HG03558 (cell line): Measurements from ENCODE around the gene CHAT.

Source experiments
- ATAC-seq: cut with Tn5 transposase; IDR thresholded peaks from one replicate; pipeline ENCODE4 v1.9.1; 2021; ENCODE audit warnings: moderate number of reproducible peaks; ENCODE audit not compliant: unreplicated experiment; ENCODE audit errors: extremely low read depth

Gene CHAT

DNA sequence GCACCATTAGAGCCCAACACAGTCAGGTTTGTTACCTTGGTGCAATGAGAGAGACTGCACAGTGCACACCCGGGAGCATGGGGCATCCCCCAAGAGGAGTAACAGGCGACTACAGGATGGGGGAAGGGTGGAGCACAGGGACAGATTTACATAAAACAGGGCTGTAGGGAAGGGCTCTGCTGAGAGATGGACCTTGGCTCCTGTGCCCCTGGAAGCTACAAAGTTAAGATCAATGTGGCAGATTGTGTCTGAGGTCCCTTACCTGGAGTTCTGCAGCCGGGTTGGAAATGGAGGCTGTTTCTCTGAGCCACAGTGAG lies 17.4 kb upstream of the CHAT start:
- ATAC-seq, result no peak

DNA sequence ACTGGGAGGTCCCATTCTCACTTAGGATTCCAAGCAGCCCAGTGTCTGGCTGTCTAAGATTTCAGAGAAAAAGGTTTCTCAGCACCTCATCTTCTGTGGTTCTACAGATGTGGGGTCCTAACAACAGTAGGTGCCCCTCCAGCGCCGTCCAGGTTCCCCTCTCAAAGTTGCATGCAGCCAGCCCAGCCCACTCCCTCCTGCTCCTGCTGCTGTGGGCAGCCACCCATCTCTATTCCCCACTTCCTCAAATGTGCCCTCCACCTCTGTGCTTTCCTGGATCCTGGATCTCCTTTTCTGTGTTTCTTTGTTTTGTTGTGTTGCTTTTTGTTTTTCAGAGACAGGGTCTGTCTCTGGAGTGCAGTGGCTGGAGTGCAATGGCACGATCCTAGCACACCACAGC lies 17.0 kb upstream of the CHAT start:
- ATAC-seq, result no peak

DNA sequence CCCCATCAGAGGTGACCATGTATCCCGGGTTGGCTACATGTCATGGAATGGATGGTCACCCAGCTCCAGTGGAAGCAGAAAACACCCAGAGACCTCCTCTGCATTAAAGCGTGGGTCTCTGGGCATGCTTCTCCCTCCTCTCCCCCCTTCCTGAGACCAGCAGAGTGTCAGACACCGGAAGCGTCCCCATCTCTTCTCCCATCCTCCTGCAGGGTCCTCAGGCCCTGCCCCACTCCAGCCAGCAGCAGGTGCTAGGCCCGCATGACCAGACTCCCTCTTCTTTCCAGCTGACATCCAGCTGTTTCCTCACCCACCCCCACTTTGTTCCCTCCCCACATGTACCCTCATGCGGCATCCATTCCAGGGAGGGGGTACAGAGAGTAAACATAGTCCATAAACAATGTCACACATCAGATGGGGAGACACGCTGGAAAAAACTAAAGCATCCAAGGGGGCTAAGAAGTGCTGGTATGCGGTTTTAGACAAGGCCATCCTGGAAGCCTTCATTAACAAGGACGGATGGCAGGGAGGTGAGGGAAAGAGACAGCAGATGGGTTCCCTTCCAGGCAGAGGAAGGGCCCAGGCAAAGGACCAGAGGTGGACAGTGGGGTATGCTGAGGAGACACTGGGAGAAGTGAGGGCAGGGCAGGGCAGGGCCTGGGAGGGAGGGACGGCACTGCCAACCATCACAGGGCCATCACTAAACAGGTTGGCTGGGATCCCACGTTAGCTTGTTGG lies 16.2 kb upstream of the CHAT start:
- ATAC-seq, result no peak

DNA sequence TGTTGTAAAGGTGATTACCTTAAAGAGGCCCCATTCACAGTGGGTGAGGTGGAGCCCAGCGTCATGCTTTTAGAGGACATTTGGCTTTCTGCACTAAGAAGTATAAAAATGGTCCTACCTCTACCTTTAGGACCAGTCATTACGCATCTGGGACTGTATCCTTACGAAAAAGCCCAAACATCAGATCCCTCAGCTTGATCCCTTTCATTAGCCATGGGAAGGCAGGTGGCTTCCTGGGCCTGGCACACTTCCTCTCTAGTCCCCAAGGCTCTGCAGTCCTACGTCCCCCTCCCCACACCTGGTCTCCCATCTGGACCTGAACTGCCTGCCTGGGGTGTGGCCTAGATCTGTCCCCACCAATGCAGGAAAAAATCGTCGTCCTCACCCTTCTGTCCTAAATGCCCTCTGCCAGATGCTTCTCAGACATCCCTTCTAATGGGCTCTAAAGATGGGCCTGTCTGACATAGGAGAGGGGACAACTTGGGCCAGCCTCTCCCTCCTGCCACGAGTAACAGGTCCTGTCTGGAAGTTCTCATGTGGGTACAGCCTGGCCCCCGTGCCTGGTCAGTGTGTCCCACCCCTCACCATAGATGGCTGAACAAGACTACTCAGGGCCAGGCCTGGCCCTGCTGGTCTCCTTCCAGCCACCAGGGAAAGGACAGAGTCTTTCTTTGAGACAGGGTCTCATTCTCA lies 15.5 kb upstream of the CHAT start:
- no peak for ATAC-seq

DNA sequence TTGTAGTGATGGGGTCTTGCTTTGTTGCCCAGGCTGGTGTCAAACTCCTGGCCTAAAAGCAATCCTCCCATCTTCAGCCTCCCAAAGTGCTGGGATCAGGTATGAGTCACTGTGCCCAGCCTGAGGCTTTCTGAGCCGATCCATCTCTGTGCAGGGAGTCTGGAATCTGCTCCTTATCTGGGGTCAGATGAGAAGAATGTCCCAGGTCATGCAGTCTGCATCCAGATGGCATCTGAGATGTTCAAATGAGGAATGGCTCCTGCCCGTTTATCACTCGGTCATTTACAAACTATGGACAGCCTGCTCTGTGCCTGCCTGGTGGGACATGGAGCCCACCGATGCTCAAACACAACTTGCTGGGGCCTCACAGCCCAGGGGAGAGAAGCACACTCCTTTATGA lies 14.9 kb upstream of the CHAT start:
- ATAC-seq, result no peak

DNA sequence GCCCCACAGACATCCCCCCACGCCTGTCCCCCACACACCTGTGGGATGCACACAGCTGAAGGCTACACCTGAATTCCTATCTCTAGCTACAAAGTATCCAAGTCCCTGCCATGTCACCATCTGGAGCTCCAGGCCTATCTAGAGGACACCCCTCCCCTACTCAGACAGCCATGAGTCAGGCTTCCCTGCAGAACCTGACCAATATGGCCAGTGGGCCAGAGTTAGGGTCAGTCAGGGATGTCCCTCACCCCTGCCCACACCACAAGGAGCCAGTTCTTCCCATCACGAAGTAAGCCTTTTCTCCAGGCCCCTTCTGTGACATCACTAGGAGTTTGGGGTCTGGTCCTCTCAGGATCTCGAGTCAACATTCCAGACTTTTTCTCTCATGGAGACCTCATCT lies 14.3 kb upstream of the CHAT start:
- no peak for ATAC-seq

DNA sequence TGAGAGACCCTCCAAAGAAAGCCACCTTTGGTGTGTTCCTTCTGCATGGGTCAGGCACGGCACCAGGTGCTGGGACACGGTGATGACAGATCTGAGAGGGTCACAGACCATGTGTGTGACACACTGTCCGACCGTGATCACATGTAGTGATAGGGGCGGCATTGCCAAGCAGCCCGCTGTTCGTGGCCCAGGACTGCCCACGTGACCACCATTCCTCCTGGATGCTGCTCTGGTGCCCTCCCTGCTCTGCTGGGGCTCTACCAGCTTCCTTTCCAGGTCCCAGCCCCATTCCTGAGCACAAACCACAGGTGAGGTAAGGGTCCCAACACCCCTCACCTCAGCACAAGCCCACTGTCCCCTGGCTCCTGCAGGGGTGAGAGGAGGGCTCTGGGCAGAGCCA lies 13.8 kb upstream of the CHAT start:
- ATAC-seq, result no peak

DNA sequence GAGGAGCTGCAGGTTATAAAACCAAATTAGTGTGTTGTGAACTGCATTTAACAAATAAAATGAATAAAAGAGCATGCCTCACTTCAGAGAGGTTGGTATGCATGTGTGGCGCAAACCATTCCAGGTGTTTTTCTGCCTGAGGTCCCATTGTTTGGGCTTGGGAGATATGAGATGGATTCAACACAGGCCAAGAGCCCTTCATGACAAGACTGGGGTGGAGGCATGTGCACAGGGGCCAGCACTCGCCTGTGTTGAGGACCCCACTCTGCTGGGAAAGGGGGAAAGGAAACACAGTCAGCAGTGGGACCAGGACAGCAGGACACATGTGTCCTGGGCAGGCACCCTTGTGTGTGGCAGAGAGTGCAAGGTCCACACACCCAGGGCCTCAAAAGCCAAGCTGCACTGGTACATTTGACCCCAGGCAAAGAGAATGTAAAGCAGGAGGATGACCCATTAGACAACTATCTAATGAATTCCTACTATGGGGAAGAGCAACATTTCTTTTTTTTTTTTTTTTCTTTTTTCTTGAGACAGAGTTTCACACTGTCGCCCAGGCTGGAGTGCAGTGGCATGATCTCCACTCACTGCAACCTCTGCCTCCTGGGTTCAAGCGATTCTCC lies 12.9 kb upstream of the CHAT start:
- ATAC-seq, result no peak

DNA sequence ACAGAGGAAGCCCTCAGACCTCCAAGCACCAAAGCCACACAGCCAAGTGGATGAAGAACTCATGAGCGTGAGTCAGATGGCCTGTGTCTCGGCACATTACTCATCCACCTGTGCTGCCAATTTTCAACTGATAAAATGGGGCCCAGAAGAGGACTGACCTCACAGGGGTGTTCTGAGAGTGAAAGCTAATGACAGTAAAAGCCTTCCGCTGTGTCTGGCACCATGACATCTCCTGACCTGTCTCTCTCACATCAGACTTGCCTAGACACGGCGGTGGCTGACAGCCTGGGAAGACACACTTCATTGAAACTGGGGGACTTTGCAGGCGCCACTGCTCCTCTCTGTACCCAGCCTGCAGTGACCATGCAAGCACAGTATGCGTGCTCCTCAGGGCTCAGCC lies 12.0 kb upstream of the CHAT start:
- ATAC-seq, result no peak

DNA sequence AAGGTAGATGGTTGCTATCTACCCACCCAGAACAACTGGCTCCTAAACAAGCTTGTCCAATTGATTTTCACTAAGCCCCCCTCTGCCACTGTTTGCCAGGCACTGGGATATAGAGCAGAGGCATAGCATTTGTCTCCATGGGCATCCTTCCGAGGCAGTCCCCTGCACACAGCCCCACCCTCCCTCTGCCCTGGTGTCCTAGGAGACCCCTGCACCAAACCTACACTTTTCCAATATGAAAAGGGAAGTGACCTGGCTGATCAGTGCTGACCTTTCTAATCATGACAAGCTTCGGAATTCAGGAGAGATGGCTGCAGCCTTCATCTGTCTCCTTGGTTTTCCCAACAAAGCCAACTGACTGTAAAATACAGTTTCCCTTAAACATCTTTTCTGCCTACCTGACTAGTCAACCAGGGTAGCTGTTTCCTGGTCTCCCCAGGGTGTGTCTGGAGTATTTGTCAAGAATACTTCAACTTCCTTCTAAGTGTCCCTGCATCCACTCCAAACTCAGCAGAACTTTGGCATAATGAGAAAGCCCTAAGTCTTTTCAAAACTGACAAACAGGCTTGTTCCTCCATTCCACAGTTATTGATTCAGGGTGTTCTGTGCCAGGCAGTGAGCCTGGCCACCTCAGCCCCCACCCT lies 11.3 kb upstream of the CHAT start:
- ATAC-seq, result no peak

DNA sequence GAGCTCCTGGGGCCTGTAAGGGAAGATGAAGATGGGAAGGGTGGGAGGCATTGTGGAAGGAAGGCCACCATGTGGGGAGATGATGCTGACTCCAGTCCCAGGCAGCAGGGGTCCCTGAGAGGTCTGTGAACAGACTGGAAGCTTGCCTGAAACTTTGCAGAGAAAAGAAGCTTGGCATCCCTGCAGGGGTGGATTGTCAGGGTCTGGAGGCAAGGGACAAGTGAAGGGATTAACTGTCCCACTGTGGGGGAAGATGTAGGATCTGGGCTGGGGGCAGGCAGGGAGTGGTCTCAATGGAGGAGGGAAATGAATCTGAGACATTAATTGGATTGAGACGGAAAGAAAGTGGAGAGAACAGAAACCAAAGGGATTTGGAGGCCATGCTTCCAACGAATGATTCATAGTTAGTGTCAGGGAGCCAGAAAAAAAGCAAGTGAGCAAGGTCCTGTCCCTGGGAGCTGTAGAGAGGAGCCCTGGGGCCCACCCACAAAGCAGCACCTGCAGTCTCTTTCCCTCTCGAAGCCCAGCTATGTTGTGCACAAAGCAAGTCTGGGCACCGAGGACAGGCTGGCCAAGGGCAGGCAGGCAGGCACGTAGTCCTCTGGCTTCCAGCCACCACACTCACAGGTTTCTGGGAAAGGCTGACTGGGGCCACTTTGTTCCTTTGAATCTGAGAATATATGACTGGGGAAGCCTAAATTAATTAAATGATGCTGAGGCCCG lies 8.5 kb upstream of the CHAT start:
- ATAC-seq, result no peak

DNA sequence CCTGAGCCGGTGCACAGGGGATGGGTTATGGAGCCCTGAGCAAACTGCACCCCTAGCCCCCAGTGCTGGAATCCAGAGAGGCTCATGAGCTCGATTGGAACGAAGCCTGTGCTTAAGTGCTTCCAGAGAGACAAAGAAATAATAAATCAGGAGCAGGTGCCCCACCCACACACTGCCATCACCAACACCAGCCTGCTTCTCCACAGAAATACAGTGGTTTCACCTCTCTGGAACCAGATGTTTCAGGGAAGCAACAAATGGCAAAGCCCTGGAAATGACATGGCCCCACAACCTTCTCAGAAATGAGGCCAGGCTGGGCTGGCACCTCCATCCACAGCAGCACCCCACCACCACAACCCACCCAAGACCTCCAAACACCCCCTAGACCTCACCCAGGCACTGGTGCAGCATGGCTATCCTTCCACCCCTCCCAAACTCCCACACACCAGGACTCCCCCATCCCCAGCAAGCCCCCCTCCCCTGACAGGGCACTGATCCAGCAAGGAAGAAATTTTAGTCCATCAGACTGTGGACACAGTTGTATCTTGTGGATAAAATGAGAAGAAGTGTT lies 7.8 kb upstream of the CHAT start:
- no peak for ATAC-seq

DNA sequence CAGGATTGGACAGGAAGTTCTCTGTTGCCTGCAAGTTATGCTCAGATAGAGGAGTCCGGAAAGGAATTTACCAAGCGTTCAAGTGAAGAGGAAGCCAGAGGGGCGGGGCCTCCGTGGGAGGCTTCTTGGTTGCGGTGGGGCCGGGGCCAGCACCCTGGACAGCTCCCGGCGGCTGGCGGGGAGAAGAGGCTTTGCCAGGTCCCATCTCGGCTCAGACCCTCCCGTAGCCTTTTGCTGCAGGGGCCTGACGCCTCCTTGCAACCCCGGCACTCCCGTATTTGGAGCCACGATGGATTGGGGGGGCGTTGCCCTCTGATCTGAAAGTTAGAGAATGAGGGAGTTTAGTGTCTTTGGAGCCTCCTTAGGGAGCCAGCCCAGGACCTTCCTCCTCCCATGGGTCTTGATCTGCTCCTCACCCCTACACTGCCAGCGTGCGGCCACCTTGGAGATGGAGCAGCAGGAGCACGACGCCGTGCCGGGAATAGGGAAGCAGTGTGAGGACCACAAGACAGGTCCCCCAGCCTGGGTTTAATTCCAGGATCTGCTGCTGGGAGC lies 6.8 kb upstream of the CHAT start:
- no peak for ATAC-seq

DNA sequence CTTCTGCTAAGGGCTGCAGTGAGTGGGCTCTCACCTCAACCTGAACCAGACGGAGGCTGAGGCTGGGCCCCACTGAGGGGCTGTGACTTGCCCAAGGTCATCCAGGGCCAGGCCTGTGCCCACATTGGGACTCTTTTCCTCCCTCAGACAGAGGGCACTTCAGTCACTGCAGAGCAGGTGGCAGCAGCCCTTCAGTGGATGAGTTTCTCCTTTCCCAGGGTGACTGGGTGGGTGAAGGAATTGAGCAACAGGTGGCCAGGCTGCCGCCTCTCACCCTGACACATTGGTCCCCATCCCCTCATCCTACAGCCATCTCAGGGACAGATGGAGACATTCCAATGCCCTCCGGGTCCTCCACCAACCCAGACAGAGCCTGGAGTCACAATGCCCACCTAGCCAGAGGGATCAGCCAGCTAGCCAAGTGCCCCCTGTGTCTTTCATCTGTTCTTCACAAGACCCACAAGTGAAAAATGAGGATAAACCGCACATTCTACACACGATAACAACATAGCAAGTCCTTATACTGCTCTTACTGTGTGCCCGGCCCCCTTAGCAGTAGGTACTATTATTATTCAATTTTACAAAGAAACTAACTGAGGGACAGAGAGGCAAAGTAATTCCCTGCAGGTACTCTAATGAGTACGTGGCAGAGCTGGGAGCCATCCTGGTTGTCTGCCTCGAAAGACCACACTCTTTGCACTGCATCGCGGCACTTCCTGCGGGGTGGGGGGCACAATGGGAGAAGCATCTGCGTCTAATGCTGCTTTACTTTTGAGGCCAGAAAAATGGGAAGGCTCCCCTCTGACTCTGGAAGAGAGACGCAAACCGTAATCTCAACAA lies 5.5 kb upstream of the CHAT start:
- no peak for ATAC-seq

DNA sequence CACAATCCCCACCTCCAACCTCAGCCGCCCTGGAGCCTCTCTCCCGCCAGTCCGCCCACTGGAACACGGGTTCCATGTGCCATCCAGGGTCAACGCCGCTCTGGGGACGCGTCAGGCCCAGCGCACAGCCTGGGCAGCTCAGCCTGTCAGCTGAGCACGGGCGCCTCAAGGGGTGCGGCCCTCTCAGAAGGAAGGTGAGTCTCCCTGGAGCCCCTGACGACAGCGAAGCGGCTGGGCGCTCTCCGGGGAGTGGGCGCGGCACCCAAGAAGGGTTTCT lies 4.9 kb upstream of the CHAT start:
- no peak for ATAC-seq

DNA sequence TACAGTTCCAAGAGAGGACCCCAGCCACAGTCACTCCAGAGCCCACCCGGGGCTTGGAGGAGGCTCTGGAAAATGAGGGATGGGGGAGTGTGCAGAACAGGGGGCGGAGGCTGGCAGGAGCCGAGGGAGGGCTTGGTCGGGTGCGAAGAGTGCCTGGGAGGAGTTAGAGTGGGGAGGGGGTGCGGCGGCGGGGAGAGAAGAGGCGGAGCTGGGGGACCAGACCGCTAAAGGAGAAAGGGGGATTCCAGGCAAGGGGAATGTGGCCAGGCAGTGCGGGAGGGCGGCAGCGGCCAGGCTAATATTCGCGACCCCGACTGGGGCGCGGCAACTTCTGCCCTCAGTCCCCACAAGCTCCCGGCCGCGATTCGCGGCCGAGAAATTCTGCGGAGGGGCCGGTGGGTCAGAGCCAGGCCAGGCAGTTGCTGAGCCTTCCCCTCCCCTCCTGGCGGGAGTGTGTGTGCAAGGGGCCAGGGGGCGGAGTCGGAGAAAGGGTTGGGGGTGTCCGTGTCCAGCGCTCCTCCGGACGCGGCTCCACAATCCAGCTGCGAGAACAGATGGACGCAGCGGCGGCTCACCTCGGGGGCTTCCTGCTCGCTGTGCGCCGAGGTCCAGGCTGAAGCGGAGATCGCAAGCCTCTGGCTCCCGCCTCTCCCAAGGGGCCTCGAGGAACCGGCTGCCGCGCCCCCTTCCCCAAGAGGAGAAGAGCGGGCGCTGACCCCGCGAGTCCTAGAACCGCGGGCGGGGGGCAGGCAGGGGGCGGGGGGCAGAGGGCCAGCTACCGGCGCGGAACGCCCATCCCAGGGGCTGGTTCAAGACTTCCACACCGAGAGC lies 4.3 kb upstream of the CHAT start:
- no peak for ATAC-seq

DNA sequence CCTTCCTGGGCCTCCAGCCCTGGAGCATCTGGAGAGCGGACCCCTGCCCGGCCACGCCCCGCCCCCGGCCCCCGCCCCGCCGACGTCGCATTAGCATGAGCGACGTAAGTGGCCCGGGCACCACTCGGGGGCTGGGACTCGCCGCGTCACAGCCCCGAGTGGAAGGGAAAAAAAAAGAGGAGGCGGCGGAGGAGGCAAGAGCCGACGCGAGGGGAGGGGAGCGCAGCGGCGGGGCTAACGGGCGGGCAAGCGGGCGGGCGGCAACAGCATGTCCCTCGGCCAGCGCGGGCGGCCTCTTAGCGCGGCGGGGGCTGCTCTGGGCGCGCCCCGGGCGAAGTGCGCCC lies 3.8 kb upstream of the CHAT start, which contains the start of gene SLC18A3:
Gene SLC18A3 (plus strand): TSS at position 197 of the 344 bp plus-strand sequence. CDS start 431 bp downstream, outside the sequence.
- ATAC-seq, result no peak

DNA sequence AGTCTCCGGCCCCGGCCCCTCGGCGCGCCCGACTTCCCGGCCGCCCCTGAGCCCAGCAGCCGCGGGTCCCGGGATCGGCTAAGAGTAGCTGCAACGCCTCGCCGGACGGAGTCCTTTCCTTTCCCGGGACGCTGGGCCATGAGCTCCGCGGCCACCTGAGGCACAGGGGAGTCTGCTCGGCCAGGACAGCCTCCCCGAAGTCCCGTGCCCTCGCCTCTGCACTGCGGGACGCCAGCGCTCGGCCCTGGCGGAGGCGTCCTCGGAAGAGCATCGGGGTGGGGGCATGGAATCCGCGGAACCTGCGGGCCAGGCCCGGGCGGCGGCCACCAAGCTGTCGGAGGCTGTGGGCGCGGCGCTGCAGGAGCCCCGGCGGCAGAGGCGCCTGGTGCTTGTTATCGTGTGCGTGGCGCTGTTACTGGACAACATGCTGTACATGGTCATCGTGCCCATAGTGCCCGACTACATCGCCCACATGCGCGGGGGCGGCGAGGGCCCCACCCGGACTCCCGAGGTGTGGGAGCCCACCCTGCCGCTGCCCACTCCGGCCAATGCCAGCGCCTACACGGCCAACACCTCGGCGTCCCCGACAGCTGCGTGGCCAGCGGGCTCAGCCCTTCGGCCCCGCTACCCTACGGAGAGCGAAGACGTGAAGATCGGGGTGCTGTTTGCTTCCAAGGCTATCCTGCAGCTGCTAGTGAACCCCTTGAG lies 3.2 kb upstream of the CHAT start:
- no peak for ATAC-seq
